K562 (cell line): ENCODE measurements around the gene CD52. TPM values are rescaled to one million over a fixed set of nuclear protein-coding genes. Genes with fewer than 3 reads are reported as not detected.
A peak's percentile ranks its signal among the peaks of the same experiment; 100 is the strongest.

Source experiments
- ARID3B ChIP-seq: fragments of 250-450 bp; sonication (Bioruptor Pico); IDR thresholded peaks from 2 replicates; pipeline ENCODE4 v1.4.0; 2020; ENCODE audit warnings: borderline replicate concordance
- FOSL1 ChIP-seq: fragments of 200-800 bp; sonication (Bioruptor generic); conservative IDR thresholded peaks from 2 replicates; pipeline ENCODE4 v1.6.1; 2016; ENCODE audit warnings: missing genetic modification characterization, missing compliant biosample characterization
- KLF13 ChIP-seq: fragments of 450-650 bp; IDR thresholded peaks from 2 replicates; pipeline ENCODE4 v1.6.1; 2016; ENCODE audit warnings: missing genetic modification characterization, low read depth, mild to moderate bottlenecking, missing compliant biosample characterization, moderate library complexity, borderline replicate concordance
- NCOR1 ChIP-seq: fragments of 450-650 bp; IDR thresholded peaks from 2 replicates; pipeline ENCODE4 v1.6.1; 2016; ENCODE audit warnings: mild to moderate bottlenecking, moderate library complexity
- POLR2H ChIP-seq: IDR thresholded peaks from 2 replicates; pipeline ENCODE4 v1.6.1; 2016; ENCODE audit warnings: missing genetic modification characterization, low read depth, mild to moderate bottlenecking, control low read depth, missing compliant biosample characterization, moderate library complexity
- ZFX ChIP-seq: sonication (generic); formaldehyde crosslinking; IDR thresholded peaks from 2 replicates; pipeline ENCODE4 v1.8.0; 2022; ENCODE audit warnings: mild to moderate bottlenecking, missing genetic modification reagents, moderate library complexity
- ZNF511 ChIP-seq: sonication (generic); formaldehyde crosslinking; IDR thresholded peaks from 2 replicates; pipeline ENCODE4 v1.8.0; 2022; ENCODE audit warnings: mild to moderate bottlenecking, missing genetic modification reagents
- ZNF561 ChIP-seq: fragments of 450-650 bp; formaldehyde crosslinking; conservative IDR thresholded peaks from 2 replicates; pipeline ENCODE4 v1.4.0; 2020; ENCODE audit warnings: mild to moderate bottlenecking, moderate library complexity
- polyA plus RNA-seq, 8 experiments: library from polyadenylated mRNA; depleted of rRNA in 4 of 8; stranded (reverse) in 5 of 8; unstranded in 3 of 8; fragments of >200 nt; fragmentation: Nextera tagmentation in 2 of 8; fragmentation: Illumina TruSeq in 1 of 8; extraction: Ambion mirVana in 2 of 8; extraction: Trizol in 1 of 8; gene quantifications; 2 replicates each; pipeline versions ENCODE4 v1.2.1 to v1.2.3, GENCODE V29; 2011 to 2014; ENCODE audit warnings: inconsistent platforms in 1 of 8, missing spikeins in 1 of 8
- total RNA-seq, 7 experiments: library from RNA; depleted of rRNA in 6 of 7; stranded (reverse); fragments of >200 nt in 6 of 7; fragmentation: Illumina TruSeq in 2 of 7; extraction: Trizol in 2 of 7; gene quantifications; 2 replicates each; pipeline versions ENCODE4 v1.2.1 to v1.2.3, GENCODE V29; 2011 to 2021; ENCODE audit warnings: low replicate concordance in 1 of 7

The CD52 gene
- total and polyA plus RNA-seq, 9 of the 15 experiments (the other 6 are each of a cell fraction or from before 2014, with no cell fraction given), result 34.9 to 488 (median 173) TPM

GRCh38 chr1:26269198-26269550 lies 48.6 kb upstream of the CD52 start (continued):
- TF ChIP-seq NCOR1 (no peak), ZFX (CRISPR knock-in tag) (no peak), ZNF561 (CRISPR knock-in tag) (peak; percentile 65; the same call in 1 of the 2 replicates), KLF13 (tag) (no peak), ZNF511 (CRISPR knock-in tag) (no peak), ARID3B (no peak), FOSL1 (no peak), POLR2H (no peak)
